Stomach (tissue), 4 donors: ENCODE results near the gene POU2AF1.

Source experiments
- POLR2AphosphoS5 ChIP-seq, 3 donors: sonication (generic); formaldehyde crosslinking; IDR thresholded peaks; one replicate each; pipeline ENCODE4 v1.6.1; 2016; ENCODE audit warnings: antibody characterized with exemption in 3 of 3
- TF ChIP-seq, protein P1 (sequence below), 7 experiments: fragments of 450-650 bp in 4 of 7; fragments of 200-600 bp in 3 of 7; sonication (generic) in 3 of 7; IDR thresholded peaks; one replicate each; pipeline ENCODE4 v1.5.1; 2016 to 2019; ENCODE audit warnings: antibody characterized with exemption in 7 of 7, control low read depth in 2 of 7, mild to moderate bottlenecking in 1 of 7

DNA sequence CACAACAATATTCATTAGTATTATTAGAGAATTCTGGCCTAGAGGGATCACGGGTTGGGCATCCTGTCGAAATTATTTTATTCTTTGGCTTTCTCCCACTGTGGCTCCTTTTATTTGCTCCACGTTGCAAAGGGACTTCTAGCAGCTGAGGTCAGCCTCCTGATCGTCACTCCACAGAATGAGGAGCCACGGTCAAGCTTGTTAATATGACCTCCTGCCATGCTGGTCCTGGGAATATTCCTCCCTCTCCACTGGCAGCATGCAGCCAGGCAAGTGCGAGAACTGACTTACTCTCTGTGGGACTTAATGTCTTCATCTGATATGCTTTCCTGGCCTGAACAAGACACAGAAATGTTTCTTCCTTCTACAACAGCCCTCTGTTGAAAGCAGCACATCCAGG lies 59.8 kb downstream of the POU2AF1 start:
- TF ChIP-seq, protein P1, sequence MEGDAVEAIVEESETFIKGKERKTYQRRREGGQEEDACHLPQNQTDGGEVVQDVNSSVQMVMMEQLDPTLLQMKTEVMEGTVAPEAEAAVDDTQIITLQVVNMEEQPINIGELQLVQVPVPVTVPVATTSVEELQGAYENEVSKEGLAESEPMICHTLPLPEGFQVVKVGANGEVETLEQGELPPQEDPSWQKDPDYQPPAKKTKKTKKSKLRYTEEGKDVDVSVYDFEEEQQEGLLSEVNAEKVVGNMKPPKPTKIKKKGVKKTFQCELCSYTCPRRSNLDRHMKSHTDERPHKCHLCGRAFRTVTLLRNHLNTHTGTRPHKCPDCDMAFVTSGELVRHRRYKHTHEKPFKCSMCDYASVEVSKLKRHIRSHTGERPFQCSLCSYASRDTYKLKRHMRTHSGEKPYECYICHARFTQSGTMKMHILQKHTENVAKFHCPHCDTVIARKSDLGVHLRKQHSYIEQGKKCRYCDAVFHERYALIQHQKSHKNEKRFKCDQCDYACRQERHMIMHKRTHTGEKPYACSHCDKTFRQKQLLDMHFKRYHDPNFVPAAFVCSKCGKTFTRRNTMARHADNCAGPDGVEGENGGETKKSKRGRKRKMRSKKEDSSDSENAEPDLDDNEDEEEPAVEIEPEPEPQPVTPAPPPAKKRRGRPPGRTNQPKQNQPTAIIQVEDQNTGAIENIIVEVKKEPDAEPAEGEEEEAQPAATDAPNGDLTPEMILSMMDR (IDR thresholded peaks at IDR 0.05), result no peak
- TF ChIP-seq POLR2AphosphoS5 (IDR thresholded peaks at IDR 0.05), result no peak
